Effector memory CD8-positive, alpha-beta T cell (primary cell): Measurements from ENCODE around the gene PDE3A.

Source experiments
- ATAC-seq: fragments of 150-1000 bp; cut with Tn5 transposase; replicated peaks from 2 replicates; pipeline ENCODE4 v1.10.0; 2021; ENCODE audit warnings: mild to moderate bottlenecking, moderate library complexity
- DNase-seq, 3 experiments: peaks; one replicate each; pipeline ENCODE4 v3.0.0; 2021
- H3K27ac Mint-ChIP-seq, 2 donors: one replicate each; pipeline ENCODE4 v1.8.0; 2022; ENCODE audit warnings: mild to moderate bottlenecking in 2 of 2, mixed read lengths in 2 of 2, moderate library complexity in 2 of 2
- H3K27me3 Mint-ChIP-seq, 2 donors: one replicate each; pipeline ENCODE4 v1.8.0; 2022; ENCODE audit warnings: mixed read lengths in 2 of 2
- H3K36me3 Mint-ChIP-seq: one replicate; pipeline ENCODE4 v1.8.0; 2022; ENCODE audit warnings: mild to moderate bottlenecking, moderate library complexity, mixed read lengths; ENCODE audit not compliant: insufficient read depth
- H3K4me1 Mint-ChIP-seq, 2 donors: one replicate each; pipeline ENCODE4 v1.8.0; 2022; ENCODE audit warnings: low read depth in 2 of 2, mixed read lengths in 2 of 2
- H3K4me3 Mint-ChIP-seq, 2 donors: one replicate each; pipeline ENCODE4 v1.8.0; 2022; ENCODE audit warnings: mild to moderate bottlenecking in 2 of 2, mixed read lengths in 2 of 2, moderate library complexity in 2 of 2
- H3K9me3 Mint-ChIP-seq, 2 donors: one replicate each; pipeline ENCODE4 v1.8.0; 2022; ENCODE audit warnings: mixed read lengths in 2 of 2

Gene PDE3A

GRCh38 chr12:20508359-20508758 lies 140.0 kb downstream of the PDE3A start:
- Mint-ChIP-seq H3K27me3 (no peaks in the 10 kb centered on the region), H3K27ac (no peak overlapping the region), H3K36me3 (no peaks in the 10 kb centered on the region), H3K4me3 (no peak overlapping the region), H3K9me3 (no peaks in the 10 kb centered on the region), H3K4me1 (no peaks in the 10 kb centered on the region)
- ATAC-seq (no peak), DNase-seq (no peak)

- no peak for ATAC-seq
- H3K27ac Mint-ChIP-seq = no peak overlapping the region
- H3K27me3 Mint-ChIP-seq = no peaks in the 10 kb centered on the region
- H3K4me1 Mint-ChIP-seq = no peaks in the 10 kb centered on the region
- no peak for DNase-seq
- H3K36me3 Mint-ChIP-seq = no peaks in the 10 kb centered on the region
- H3K4me3 Mint-ChIP-seq = no peak overlapping the region
- H3K9me3 Mint-ChIP-seq = no peaks in the 10 kb centered on the region
These were observed 140.6 kb downstream of the PDE3A start for GRCh38 chr12:20508962-20509361.

GRCh38 chr12:20510811-20511210 lies 142.5 kb downstream of the PDE3A start:
- Mint-ChIP-seq H3K9me3 (no peaks in the 10 kb centered on the region), H3K4me3 (no peak overlapping the region), H3K27me3 (no peaks in the 10 kb centered on the region), H3K4me1 (no peaks in the 10 kb centered on the region), H3K27ac (no peak overlapping the region), H3K36me3 (peaks cover 3% of the 10 kb centered on the region)
- ATAC-seq = no peak
- DNase-seq = no peak

GRCh38 chr12:20513189-20513588 lies 144.9 kb downstream of the PDE3A start:
- ATAC-seq = no peak
- Mint-ChIP-seq H3K27ac (no peak overlapping the region), H3K9me3 (no peaks in the 10 kb centered on the region), H3K27me3 (no peaks in the 10 kb centered on the region), H3K36me3 (peaks cover 3% of the 10 kb centered on the region), H3K4me3 (no peak overlapping the region), H3K4me1 (no peaks in the 10 kb centered on the region)
- no peak for DNase-seq

- no peak for ATAC-seq
- peaks cover 0 to 2% of the 10 kb centered on the region in 2 donors for H3K9me3 Mint-ChIP-seq
- H3K27me3 Mint-ChIP-seq = no peaks in the 10 kb centered on the region
- no peaks in the 10 kb centered on the region for H3K4me1 Mint-ChIP-seq
- H3K4me3 Mint-ChIP-seq = no peak overlapping the region
- DNase-seq = no peak
- H3K36me3 Mint-ChIP-seq = peaks cover 3% of the 10 kb centered on the region
- no peak overlapping the region for H3K27ac Mint-ChIP-seq
These were observed 146.3 kb downstream of the PDE3A start for GRCh38 chr12:20514598-20514997.

GRCh38 chr12:20520532-20520931 lies 152.2 kb downstream of the PDE3A start:
- Mint-ChIP-seq H3K4me1 (no peaks in the 10 kb centered on the region), H3K27me3 (no peaks in the 10 kb centered on the region), H3K9me3 (peaks cover 0 to 3% of the 10 kb centered on the region in 2 donors), H3K4me3 (no peak overlapping the region), H3K27ac (no peak overlapping the region), H3K36me3 (no peaks in the 10 kb centered on the region)
- DNase-seq (no peak), ATAC-seq (no peak)

GRCh38 chr12:20523658-20524057 lies 155.3 kb downstream of the PDE3A start:
- H3K36me3 Mint-ChIP-seq = no peaks in the 10 kb centered on the region
- peaks cover 0 to 3% of the 10 kb centered on the region in 2 donors for H3K9me3 Mint-ChIP-seq
- H3K27me3 Mint-ChIP-seq = no peaks in the 10 kb centered on the region
- DNase-seq (no peak), ATAC-seq (no peak)
- no peaks in the 10 kb centered on the region for H3K4me1 Mint-ChIP-seq
- no peak overlapping the region for H3K27ac Mint-ChIP-seq
- H3K4me3 Mint-ChIP-seq = no peak overlapping the region

- Mint-ChIP-seq H3K36me3 (no peaks in the 10 kb centered on the region), H3K4me3 (no peak overlapping the region), H3K9me3 (peaks cover 0 to 3% of the 10 kb centered on the region in 2 donors), H3K27me3 (no peaks in the 10 kb centered on the region), H3K27ac (no peak overlapping the region), H3K4me1 (no peaks in the 10 kb centered on the region)
- DNase-seq (no peak), ATAC-seq (no peak)
These were observed 155.8 kb downstream of the PDE3A start for GRCh38 chr12:20524113-20524512.

- no peak overlapping the region for H3K4me3 Mint-ChIP-seq
- no peaks in the 10 kb centered on the region for H3K9me3 Mint-ChIP-seq
- H3K4me1 Mint-ChIP-seq = no peaks in the 10 kb centered on the region
- H3K27ac Mint-ChIP-seq = no peak overlapping the region
- DNase-seq (no peak), ATAC-seq (no peak)
- no peaks in the 10 kb centered on the region for H3K27me3 Mint-ChIP-seq
- no peaks in the 10 kb centered on the region for H3K36me3 Mint-ChIP-seq
These were observed 156.8 kb downstream of the PDE3A start for GRCh38 chr12:20525064-20525610.

GRCh38 chr12:20527417-20528163 lies 159.3 kb downstream of the PDE3A start:
- H3K27ac Mint-ChIP-seq = no peak overlapping the region
- H3K9me3 Mint-ChIP-seq = no peaks in the 10 kb centered on the region
- no peak for ATAC-seq
- H3K4me3 Mint-ChIP-seq = no peak overlapping the region
- no peak for DNase-seq
- H3K36me3 Mint-ChIP-seq = no peaks in the 10 kb centered on the region
- H3K4me1 Mint-ChIP-seq = no peaks in the 10 kb centered on the region
- H3K27me3 Mint-ChIP-seq = no peaks in the 10 kb centered on the region

GRCh38 chr12:20528208-20528607 lies 159.9 kb downstream of the PDE3A start:
- Mint-ChIP-seq H3K4me1 (no peaks in the 10 kb centered on the region), H3K9me3 (no peaks in the 10 kb centered on the region), H3K4me3 (no peak overlapping the region), H3K27me3 (no peaks in the 10 kb centered on the region), H3K27ac (no peak overlapping the region), H3K36me3 (no peaks in the 10 kb centered on the region)
- ATAC-seq (no peak), DNase-seq (no peak)

GRCh38 chr12:20546267-20546666 lies 177.9 kb downstream of the PDE3A start:
- H3K27ac Mint-ChIP-seq = no peak overlapping the region
- DNase-seq = no peak
- no peaks in the 10 kb centered on the region for H3K9me3 Mint-ChIP-seq
- H3K27me3 Mint-ChIP-seq = no peaks in the 10 kb centered on the region
- no peaks in the 10 kb centered on the region for H3K4me1 Mint-ChIP-seq
- no peak overlapping the region for H3K4me3 Mint-ChIP-seq
- no peaks in the 10 kb centered on the region for H3K36me3 Mint-ChIP-seq
- no peak for ATAC-seq

GRCh38 chr12:20547816-20548575 lies 179.7 kb downstream of the PDE3A start:
- ATAC-seq (no peak), DNase-seq (no peak)
- no peaks in the 10 kb centered on the region for H3K36me3 Mint-ChIP-seq
- H3K27ac Mint-ChIP-seq = no peak overlapping the region
- no peak overlapping the region for H3K4me3 Mint-ChIP-seq
- no peaks in the 10 kb centered on the region for H3K27me3 Mint-ChIP-seq
- H3K4me1 Mint-ChIP-seq = no peaks in the 10 kb centered on the region
- no peaks in the 10 kb centered on the region for H3K9me3 Mint-ChIP-seq

GRCh38 chr12:20548611-20549010 lies 180.3 kb downstream of the PDE3A start:
- ATAC-seq (no peak), DNase-seq (no peak)
- H3K4me1 Mint-ChIP-seq = no peaks in the 10 kb centered on the region
- H3K9me3 Mint-ChIP-seq = no peaks in the 10 kb centered on the region
- H3K27ac Mint-ChIP-seq = no peak overlapping the region
- H3K36me3 Mint-ChIP-seq = no peaks in the 10 kb centered on the region
- H3K27me3 Mint-ChIP-seq = no peaks in the 10 kb centered on the region
- H3K4me3 Mint-ChIP-seq = no peak overlapping the region
